ENCODE results near the gene RNF135.
A peak's percentile ranks its signal among the peaks of the same experiment; 100 is the strongest.
"Not testable (repeated sequence)": the region's sequence is repeated elsewhere in the genome, so short reads cannot be mapped to it uniquely, and the experiment has no call there.

RNF135 gene

DNA sequence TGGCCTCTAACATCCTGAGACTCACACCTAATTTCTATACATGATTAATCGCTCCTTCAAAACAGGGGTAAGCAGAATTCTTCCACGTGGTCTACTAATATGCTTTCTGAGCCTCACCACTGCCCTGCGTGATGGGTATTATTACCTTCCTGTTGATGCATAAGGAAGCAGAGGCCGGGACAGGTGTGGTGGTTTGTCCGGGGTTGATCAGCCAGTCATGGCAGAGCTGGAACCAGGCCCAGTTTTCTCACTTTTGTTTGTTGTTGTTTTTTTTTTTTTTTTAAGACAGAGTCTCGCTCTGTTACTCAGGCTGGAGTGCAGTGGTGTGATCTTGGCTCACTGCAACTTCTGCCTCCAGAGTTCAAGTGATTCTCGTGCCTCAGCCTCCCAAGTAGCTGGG is 31.2 kb downstream of the RNF135 start:
- no peak overlapping the region for H3K4me3 Mint-ChIP-seq
- H3K4me1 Mint-ChIP-seq (ENCODE audit: low read depth) = peaks cover 3% of the 10 kb centered on the region
- no peak overlapping the region for H3K27ac Mint-ChIP-seq

DNA sequence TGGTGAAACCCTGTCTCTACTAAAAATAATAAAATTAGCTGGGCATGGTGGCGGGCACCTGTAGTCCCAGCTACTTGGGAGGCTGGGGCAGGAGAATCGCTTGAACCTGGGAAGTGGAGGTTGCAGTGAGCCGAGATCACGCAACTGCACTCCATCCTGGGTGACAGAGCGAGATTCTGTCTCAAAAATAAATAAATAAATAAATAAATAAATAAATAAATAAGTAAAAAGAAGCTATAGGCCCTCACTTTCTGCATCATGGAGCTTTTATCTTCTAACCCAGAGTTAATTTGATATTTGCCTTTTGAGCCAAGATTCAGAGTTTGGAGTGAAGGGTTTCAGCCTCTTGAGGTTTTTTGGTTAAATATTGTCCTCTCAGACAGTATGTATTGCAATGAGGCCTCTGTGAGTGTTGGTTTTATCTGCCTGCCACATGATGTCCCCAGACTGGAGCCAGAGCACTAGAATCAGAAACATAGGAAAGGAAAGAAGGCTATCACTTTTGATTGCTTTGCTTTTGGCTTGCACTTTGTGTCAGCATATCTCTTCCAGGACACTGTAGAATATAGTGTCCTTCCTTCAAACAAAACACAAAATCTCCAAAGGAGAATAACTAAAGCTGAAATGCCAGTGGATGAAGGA is 32.5 kb downstream of the RNF135 start:
- Mint-ChIP-seq H3K27me3 (ENCODE audit: low read depth) (peaks cover 8% of the 10 kb centered on the region), H3K36me3 (ENCODE audit: low read depth) (peaks cover 18% of the 10 kb centered on the region), H3K27ac (no peak overlapping the region), H3K9me3 (no peaks in the 10 kb centered on the region), H3K4me3 (no peak overlapping the region), H3K4me1 (ENCODE audit: low read depth) (peaks cover 11% of the 10 kb centered on the region)
- no peak for DNase-seq (ENCODE audit: low spot score)

More for the DNA sequence above, 31.2 kb downstream of the RNF135 start:
- DNase-seq (ENCODE audit: low spot score) = no peak
- H3K27me3 Mint-ChIP-seq (ENCODE audit: low read depth) = no peaks in the 10 kb centered on the region
- H3K9me3 Mint-ChIP-seq = no peaks in the 10 kb centered on the region
- H3K36me3 Mint-ChIP-seq (ENCODE audit: low read depth) = peaks cover 22% of the 10 kb centered on the region

DNA sequence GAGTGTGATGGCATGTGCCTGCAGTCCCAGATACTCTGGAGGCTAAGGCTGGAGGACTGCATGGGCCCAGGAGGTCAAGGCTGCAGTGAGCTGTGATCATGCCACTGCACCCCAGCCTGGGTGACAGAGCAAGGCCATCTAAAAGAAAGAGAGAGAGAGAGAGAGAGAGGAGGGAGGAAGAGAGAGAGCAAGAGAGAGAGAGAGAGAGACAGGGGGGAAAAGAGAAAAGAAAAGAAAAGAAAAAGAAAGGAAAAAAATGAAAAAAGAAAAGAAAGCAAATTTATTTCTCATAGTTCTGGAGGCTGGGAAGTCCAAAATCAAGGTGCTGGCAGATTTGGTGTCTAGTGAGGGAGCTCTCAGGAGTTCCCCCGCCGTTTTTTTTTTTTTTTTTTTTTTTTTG is 33.3 kb downstream of the RNF135 start:
- Mint-ChIP-seq H3K4me1 (ENCODE audit: low read depth) (peaks cover 16% of the 10 kb centered on the region), H3K9me3 (no peaks in the 10 kb centered on the region), H3K36me3 (ENCODE audit: low read depth) (peaks cover 13% of the 10 kb centered on the region), H3K4me3 (no peak overlapping the region), H3K27ac (peak overlapping the region; percentile 5), H3K27me3 (ENCODE audit: low read depth) (peaks cover 11% of the 10 kb centered on the region)
- no peak for DNase-seq (ENCODE audit: low spot score)

DNA sequence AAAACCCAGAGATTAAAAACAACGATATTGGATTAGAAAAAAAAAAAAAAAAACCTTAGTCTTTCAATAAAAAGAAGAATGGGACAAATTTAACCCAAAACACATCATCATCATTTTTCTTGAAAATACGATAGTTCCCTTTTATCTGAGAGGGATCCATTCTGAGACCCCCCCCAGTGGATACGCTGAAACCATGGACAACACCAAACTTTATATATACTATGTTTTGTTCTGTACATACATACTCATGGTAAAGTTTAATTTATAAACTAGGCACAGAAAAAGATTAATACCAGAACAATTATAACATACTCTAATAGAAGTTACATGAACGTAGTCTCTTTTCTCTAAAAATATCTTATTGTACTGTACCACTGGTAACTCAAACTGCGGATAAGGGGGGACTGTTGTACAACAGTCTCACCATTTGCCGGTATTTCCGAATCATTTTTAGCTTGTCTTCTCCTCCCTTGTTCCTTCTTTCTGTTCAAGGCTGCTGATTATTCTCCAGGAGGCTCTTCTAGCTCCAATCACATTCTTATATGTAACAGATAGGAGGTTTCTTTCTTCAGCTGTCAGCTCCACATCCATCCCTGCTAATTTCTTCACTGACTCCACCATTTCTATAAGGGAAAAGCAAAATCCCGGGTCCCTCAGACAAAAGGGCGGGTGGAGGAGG is 37.0 kb downstream of the RNF135 start:
- peaks cover 22% of the 10 kb centered on the region for H3K27me3 Mint-ChIP-seq (ENCODE audit: low read depth)
- H3K4me3 Mint-ChIP-seq = peak overlapping the region; percentile 82
- peaks cover 21% of the 10 kb centered on the region for H3K4me1 Mint-ChIP-seq (ENCODE audit: low read depth)
- no peak overlapping the region for H3K27ac Mint-ChIP-seq
- DNase-seq (ENCODE audit: low spot score) = no peak
- H3K9me3 Mint-ChIP-seq = no peaks in the 10 kb centered on the region
- H3K36me3 Mint-ChIP-seq (ENCODE audit: low read depth) = peaks cover 8% of the 10 kb centered on the region

DNA sequence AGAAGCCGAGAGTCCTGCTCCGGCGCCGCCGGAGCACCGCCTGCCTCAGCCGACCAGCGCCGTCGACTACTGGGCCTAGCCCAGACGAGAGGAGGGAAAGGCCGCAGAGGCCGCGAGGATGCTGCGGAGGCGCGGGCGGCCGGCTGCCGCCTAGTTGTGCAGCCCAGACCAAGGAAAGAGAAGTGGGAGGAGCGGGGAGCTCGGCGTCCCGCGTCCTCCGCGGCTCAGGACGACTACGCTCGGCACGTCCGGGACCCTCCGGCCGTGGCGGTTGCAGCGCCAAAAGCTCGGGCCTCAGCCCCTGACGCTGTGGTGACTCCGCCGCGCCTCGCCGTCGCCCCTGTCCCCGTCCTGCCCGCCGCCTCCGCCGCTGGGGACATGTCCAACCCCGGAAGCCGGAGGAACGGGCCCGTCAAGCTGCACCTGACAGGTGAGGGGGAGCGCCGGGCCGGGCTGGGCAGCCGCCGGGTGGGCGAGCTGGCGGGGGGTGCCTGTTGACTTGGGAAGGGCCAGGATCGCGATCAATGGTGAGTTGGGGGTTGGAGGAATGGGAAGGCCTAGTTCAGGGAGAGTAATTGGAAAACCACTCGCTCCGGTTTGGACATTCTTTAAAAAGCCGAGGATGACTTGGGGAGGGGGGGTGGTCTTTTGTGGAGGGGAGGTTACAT is 37.7 kb downstream of the RNF135 start:
- H3K9me3 Mint-ChIP-seq = no peaks in the 10 kb centered on the region
- H3K27ac Mint-ChIP-seq = peak overlapping the region; percentile 61
- peaks cover 21% of the 10 kb centered on the region for H3K4me1 Mint-ChIP-seq (ENCODE audit: low read depth)
- H3K4me3 Mint-ChIP-seq = peak overlapping the region; percentile 82
- H3K27me3 Mint-ChIP-seq (ENCODE audit: low read depth) = peaks cover 22% of the 10 kb centered on the region
- peak; percentile 45 for DNase-seq (ENCODE audit: low spot score)
- peaks cover 8% of the 10 kb centered on the region for H3K36me3 Mint-ChIP-seq (ENCODE audit: low read depth)

DNA sequence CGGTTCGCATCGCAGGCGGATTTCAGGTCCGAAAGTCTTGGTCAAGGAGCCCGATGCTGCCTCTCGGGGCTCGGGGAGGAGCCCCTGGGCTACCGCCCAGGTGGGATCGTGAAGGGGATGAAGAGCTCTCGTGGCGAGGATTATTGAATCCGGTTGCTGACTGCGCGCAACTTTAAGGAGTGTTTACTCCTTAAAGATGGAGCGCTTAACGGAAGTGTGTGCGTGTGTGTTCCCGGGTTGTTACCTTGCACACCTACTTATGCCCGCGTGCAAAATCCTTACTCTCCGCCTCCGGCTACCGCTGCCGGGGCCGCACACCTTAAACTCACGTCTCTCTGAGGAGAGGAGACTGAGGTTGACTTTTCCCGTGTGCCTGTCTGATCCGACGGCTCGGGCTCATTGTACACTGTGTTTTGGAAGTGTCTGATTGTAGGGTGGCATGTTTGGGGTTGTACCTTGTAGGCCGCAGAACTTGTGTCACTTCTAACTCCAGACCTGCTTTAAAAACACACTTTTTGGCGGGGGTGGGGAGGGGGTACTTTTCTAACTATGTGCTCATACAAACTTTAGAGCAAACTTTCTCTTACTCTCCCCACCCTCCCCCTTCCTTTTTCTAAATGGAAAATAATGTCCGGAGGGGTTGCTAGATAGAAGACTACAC is 38.3 kb downstream of the RNF135 start:
- H3K27ac Mint-ChIP-seq = peak overlapping the region; percentile 61
- DNase-seq (ENCODE audit: low spot score); H3K9me3 Mint-ChIP-seq; H3K36me3 Mint-ChIP-seq (ENCODE audit: low read depth): not testable (repeated sequence)
- peaks cover 21% of the 10 kb centered on the region for H3K4me1 Mint-ChIP-seq (ENCODE audit: low read depth)
- H3K27me3 Mint-ChIP-seq (ENCODE audit: low read depth) = peaks cover 22% of the 10 kb centered on the region
- peak overlapping the region; percentile 82 for H3K4me3 Mint-ChIP-seq

DNA sequence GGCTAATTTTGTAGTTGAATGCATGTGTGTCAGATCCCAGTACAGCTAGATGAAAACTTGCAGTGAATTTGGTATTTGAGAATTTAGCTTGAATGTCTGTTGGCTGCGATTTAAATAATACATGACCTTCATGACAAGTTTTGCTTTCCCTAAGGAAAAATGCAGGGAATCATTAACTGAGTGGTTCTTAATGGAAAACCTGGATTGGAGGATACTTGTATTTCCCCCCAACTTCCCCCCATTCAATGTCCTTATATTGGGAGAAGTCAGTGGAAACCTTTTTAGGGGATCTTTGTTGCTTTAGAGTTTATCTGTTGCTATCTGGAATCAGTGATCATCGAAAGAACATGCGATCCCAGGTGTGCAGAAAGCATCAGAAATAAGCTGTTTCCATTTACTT is 39.2 kb downstream of the RNF135 start:
- DNase-seq (ENCODE audit: low spot score); H3K9me3 Mint-ChIP-seq; H3K36me3 Mint-ChIP-seq (ENCODE audit: low read depth); H3K27ac Mint-ChIP-seq: not testable (repeated sequence)
- peaks cover 21% of the 10 kb centered on the region for H3K4me1 Mint-ChIP-seq (ENCODE audit: low read depth)
- H3K27me3 Mint-ChIP-seq (ENCODE audit: low read depth) = peaks cover 22% of the 10 kb centered on the region
- peak overlapping the region; percentile 63 for H3K4me3 Mint-ChIP-seq

DNA sequence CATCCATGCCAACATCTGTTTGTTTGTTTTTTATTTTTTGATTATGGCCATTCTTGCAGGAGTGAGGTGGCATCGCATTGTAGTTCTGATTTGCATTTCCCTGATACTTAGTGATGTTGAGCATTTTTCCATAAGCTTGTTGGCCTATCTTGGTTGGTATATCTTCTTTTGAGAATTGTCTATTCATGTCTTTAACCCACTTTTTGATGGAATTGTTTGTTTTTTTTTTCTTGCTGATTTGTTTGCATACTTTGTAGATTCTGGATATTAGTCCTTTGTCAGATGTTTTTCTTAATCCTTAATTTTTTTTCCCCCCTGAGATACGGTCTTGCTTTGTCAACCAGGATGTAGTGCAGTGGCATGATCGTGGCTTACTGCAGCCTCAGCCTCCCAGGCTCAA is 43.0 kb downstream of the RNF135 start:
- H3K27ac Mint-ChIP-seq = no peak overlapping the region
- no peaks in the 10 kb centered on the region for H3K36me3 Mint-ChIP-seq (ENCODE audit: low read depth)
- no peaks in the 10 kb centered on the region for H3K9me3 Mint-ChIP-seq
- H3K4me1 Mint-ChIP-seq (ENCODE audit: low read depth) = peaks cover 14% of the 10 kb centered on the region
- no peak overlapping the region for H3K4me3 Mint-ChIP-seq
- H3K27me3 Mint-ChIP-seq (ENCODE audit: low read depth) = peaks cover 17% of the 10 kb centered on the region
- DNase-seq (ENCODE audit: low spot score) = no peak

DNA sequence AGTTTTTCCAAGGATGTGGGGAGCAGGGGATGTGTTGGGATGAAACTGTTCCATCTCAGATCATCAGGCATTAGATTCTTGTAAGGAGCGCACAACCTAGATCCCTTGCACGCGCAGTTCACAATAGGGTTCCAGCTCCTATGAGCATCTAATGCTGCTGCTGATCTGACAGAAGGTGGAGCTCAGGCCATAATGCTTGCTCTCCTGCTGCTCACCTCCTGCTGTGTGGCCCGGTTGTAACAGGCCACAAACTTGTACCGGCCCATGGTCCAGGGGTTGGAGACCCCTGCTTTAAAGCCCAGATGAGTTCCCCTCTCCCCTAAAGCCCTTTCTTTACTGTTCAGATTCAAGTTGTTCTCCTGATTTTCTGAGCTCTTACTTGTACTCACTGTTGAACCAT is 44.8 kb downstream of the RNF135 start:
- H3K4me3 Mint-ChIP-seq = no peak overlapping the region
- no peak overlapping the region for H3K27ac Mint-ChIP-seq
- H3K4me1 Mint-ChIP-seq (ENCODE audit: low read depth) = peaks cover 7% of the 10 kb centered on the region
- H3K27me3 Mint-ChIP-seq (ENCODE audit: low read depth) = peaks cover 10% of the 10 kb centered on the region
- H3K36me3 Mint-ChIP-seq (ENCODE audit: low read depth) = no peaks in the 10 kb centered on the region
- H3K9me3 Mint-ChIP-seq = no peaks in the 10 kb centered on the region
- no peak for DNase-seq (ENCODE audit: low spot score)

DNA sequence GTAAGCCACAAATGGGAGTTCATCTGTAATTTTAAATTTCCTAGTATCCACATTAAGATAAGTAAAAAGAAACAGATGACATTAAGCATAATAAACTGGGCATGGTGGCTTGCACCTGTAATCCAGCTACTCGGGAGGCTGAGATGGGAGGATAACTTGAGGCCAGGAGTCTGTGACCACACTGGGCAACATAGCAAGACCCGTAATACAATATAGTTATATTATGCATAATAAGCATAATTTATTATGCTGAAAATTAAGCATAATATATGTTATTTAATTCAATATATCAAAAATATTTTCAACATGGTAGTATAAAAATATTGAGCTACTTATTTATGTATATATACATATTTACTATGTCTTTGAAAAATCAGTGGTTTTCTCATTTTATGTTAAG is 48.2 kb downstream of the RNF135 start:
- peaks cover 6% of the 10 kb centered on the region for H3K27me3 Mint-ChIP-seq (ENCODE audit: low read depth)
- H3K27ac Mint-ChIP-seq = no peak overlapping the region
- no peaks in the 10 kb centered on the region for H3K9me3 Mint-ChIP-seq
- H3K36me3 Mint-ChIP-seq (ENCODE audit: low read depth) = no peaks in the 10 kb centered on the region
- H3K4me3 Mint-ChIP-seq = no peak overlapping the region
- no peak for DNase-seq (ENCODE audit: low spot score)
- peaks cover 7% of the 10 kb centered on the region for H3K4me1 Mint-ChIP-seq (ENCODE audit: low read depth)

DNA sequence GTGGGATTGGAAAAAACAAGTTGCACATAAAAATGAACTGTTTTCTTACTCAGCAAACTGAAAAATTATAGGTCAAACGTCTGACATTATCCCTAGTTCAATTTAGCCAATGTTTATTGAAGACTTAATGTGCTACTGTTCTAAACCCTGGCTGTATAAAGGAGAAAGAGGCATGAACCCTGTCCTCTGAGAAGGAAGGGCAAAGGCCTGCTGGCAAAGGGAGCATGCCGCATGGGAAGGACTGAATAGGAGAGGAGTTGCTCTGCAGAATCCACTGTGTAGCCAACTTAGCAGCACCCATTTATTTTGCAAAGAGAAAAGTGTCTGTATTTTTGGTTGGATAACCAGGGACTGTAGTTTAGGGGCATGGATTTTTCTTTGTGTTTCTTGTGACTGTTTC is 52.3 kb downstream of the RNF135 start:
- H3K4me3 Mint-ChIP-seq; DNase-seq (ENCODE audit: low spot score); H3K27me3 Mint-ChIP-seq (ENCODE audit: low read depth); H3K9me3 Mint-ChIP-seq; H3K4me1 Mint-ChIP-seq (ENCODE audit: low read depth); H3K36me3 Mint-ChIP-seq (ENCODE audit: low read depth); H3K27ac Mint-ChIP-seq: not testable (repeated sequence)

DNA sequence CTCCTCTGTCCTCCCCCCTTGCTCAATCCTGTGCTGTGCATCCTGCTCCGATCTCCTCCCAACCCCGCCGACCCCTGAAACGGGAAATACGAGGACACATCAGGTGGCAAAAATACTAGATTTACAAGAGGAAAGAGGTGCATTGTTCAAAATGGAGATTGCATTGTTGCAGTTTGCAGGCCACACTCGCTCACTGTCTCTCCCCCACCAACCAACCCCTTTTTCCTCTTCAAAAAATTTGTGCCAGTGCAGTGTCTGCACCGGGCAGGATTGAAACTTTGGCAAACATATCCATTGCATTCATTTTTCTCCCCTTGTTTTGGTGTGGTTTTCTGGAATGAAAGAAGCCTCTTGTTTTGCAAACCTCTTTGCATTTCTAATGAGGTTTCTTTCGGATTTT is 61.0 kb downstream of the RNF135 start:
- Mint-ChIP-seq H3K4me3 (no peak overlapping the region), H3K9me3 (no peaks in the 10 kb centered on the region), H3K27ac (no peak overlapping the region), H3K4me1 (ENCODE audit: low read depth) (no peaks in the 10 kb centered on the region), H3K36me3 (ENCODE audit: low read depth) (no peaks in the 10 kb centered on the region), H3K27me3 (ENCODE audit: low read depth) (no peaks in the 10 kb centered on the region)
- DNase-seq (ENCODE audit: low spot score) = no peak

DNA sequence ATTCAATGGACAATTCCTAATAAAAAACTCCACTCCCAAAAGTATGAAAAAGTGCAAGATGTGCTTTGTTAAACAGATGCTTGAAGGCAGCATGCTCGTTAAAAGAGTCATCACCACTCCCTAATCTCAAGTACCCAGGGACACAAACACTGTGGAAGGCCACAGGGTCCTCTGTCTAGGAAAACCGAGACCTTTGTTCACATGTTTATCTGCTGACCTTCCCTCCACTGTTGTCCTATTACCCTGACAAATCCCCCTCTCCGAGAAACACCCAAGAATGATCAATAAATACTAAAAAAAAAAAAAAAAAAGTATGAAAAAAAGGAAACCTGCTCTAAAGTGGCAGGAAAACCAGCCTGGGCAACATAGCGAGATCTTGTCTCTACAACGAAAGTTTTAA is 64.8 kb downstream of the RNF135 start:
- not testable (repeated sequence) for H3K9me3 Mint-ChIP-seq; DNase-seq (ENCODE audit: low spot score); H3K36me3 Mint-ChIP-seq (ENCODE audit: low read depth); H3K4me1 Mint-ChIP-seq (ENCODE audit: low read depth); H3K27ac Mint-ChIP-seq; H3K27me3 Mint-ChIP-seq (ENCODE audit: low read depth); H3K4me3 Mint-ChIP-seq

DNA sequence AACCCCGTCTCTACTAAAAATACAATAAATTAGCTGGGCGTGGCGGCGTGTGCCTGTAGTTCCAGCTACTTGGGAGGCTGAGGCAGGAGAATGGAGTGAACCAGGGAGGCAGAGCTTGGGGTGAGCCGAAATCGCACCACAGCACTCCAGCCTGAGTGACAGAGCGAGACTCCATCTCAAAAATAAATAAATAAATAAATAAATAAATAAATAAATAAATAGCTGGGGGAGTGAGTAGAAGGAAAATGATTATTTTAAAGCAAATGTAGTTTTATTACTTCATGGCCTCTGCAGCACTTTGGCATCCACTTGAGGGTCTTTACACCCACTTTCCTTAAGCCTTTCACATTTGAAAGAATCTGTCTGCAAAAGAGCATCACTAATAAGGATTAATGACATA is 70.0 kb downstream of the RNF135 start:
- DNase-seq (ENCODE audit: low spot score); H3K36me3 Mint-ChIP-seq (ENCODE audit: low read depth); H3K9me3 Mint-ChIP-seq; H3K27ac Mint-ChIP-seq; H3K4me1 Mint-ChIP-seq (ENCODE audit: low read depth); H3K4me3 Mint-ChIP-seq: not testable (repeated sequence)
- peaks cover 19% of the 10 kb centered on the region for H3K27me3 Mint-ChIP-seq (ENCODE audit: low read depth)
